ENCODE data around the gene NFAT5. TPM values are rescaled to one million over a fixed set of nuclear protein-coding genes. Genes with fewer than 3 reads are reported as not detected.

NFAT5 gene
- total RNA-seq, 2 donors from 2014 or later, result 35.6 to 43.3 TPM

DNA sequence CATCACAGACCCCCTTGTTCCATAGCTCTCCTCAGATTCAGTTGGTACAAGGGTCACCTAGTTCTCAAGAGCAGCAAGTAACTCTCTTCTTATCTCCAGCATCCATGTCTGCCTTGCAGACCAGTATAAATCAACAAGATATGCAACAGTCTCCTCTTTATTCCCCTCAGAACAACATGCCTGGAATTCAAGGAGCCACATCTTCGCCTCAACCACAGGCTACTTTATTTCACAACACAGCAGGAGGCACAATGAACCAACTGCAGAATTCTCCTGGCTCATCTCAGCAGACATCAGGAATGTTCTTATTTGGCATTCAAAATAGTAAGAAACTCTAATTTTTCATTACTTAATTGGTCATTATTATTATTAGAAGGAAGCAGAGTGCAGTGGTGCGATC lies 128.2 kb downstream of the NFAT5 start:
- no peak overlapping the region for H3K4me3 Mint-ChIP-seq
- H3K4me1 Mint-ChIP-seq, result peaks cover 11% of the 10 kb centered on the region
- ATAC-seq (no peak), DNase-seq (no peak)
- no peak overlapping the region for H3K27ac Mint-ChIP-seq
- peaks cover 16% of the 10 kb centered on the region for H3K36me3 Mint-ChIP-seq (ENCODE audit: low read depth)
- no peaks in the 10 kb centered on the region for H3K27me3 Mint-ChIP-seq
- no peaks in the 10 kb centered on the region for H3K9me3 ChIP-seq (ENCODE audit: control insufficient read depth, low read length, poor library complexity, severe bottlenecking)

GRCh38 chr16:69698404-69698803 lies 132.6 kb downstream of the NFAT5 start:
- ATAC-seq, result no peak
- Mint-ChIP-seq H3K27ac (no peak overlapping the region), H3K27me3 (no peaks in the 10 kb centered on the region)

GRCh38 chr16:69699915-69700314 lies 134.1 kb downstream of the NFAT5 start:
- Mint-ChIP-seq H3K27me3 (no peaks in the 10 kb centered on the region), H3K4me1 (no peaks in the 10 kb centered on the region)
- DNase-seq, result no peak

More at GRCh38 chr16:69698404-69698803, 132.6 kb downstream of the NFAT5 start:
- no peak for DNase-seq
- Mint-ChIP-seq H3K4me3 (no peak overlapping the region), H3K36me3 (ENCODE audit: low read depth) (peaks cover 6% of the 10 kb centered on the region), H3K4me1 (peaks cover 2% of the 10 kb centered on the region)
- no peaks in the 10 kb centered on the region for H3K9me3 ChIP-seq (ENCODE audit: control insufficient read depth, low read length, poor library complexity, severe bottlenecking)

DNA sequence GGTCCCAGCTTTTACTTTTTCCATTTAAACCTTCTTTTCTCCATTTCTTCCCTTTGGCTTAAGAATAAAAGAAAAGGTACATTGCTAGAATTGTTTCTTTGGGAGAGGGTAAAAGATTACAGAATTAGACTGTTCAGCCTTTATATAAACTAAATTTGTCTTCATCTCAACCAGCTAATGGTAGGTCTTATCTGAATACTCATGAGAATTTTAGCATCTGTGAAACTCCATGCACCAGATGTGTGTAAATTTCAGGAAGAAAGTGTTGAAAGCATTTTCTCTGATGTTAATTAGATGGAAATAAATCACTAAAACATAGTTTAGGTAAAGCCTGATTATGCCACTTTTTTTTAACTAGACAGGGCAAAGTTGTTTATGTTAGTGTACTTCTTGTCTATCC lies 135.7 kb downstream of the NFAT5 start:
- ATAC-seq (no peak), DNase-seq (no peak)
- no peaks in the 10 kb centered on the region for H3K9me3 ChIP-seq (ENCODE audit: control insufficient read depth, low read length, poor library complexity, severe bottlenecking)
- no peak overlapping the region for H3K27ac Mint-ChIP-seq
- H3K36me3 Mint-ChIP-seq (ENCODE audit: low read depth), result no peaks in the 10 kb centered on the region
- H3K27me3 Mint-ChIP-seq, result no peaks in the 10 kb centered on the region
- H3K4me1 Mint-ChIP-seq, result no peaks in the 10 kb centered on the region
- H3K4me3 Mint-ChIP-seq, result no peak overlapping the region

More at GRCh38 chr16:69699915-69700314, 134.1 kb downstream of the NFAT5 start:
- no peak overlapping the region for H3K4me3 Mint-ChIP-seq
- no peak for ATAC-seq
- no peaks in the 10 kb centered on the region for H3K9me3 ChIP-seq (ENCODE audit: control insufficient read depth, low read length, poor library complexity, severe bottlenecking)
- no peaks in the 10 kb centered on the region for H3K36me3 Mint-ChIP-seq (ENCODE audit: low read depth)
- H3K27ac Mint-ChIP-seq, result peak overlapping the region; percentile 62

GRCh38 chr16:69701866-69702265 lies 136.1 kb downstream of the NFAT5 start:
- H3K9me3 ChIP-seq (ENCODE audit: control insufficient read depth, low read length, poor library complexity, severe bottlenecking), result no peaks in the 10 kb centered on the region
- H3K27me3 Mint-ChIP-seq, result no peaks in the 10 kb centered on the region
- no peaks in the 10 kb centered on the region for H3K4me1 Mint-ChIP-seq
- no peak overlapping the region for H3K4me3 Mint-ChIP-seq
- no peaks in the 10 kb centered on the region for H3K36me3 Mint-ChIP-seq (ENCODE audit: low read depth)
- DNase-seq (no peak), ATAC-seq (no peak)
- H3K27ac Mint-ChIP-seq, result no peak overlapping the region

DNA sequence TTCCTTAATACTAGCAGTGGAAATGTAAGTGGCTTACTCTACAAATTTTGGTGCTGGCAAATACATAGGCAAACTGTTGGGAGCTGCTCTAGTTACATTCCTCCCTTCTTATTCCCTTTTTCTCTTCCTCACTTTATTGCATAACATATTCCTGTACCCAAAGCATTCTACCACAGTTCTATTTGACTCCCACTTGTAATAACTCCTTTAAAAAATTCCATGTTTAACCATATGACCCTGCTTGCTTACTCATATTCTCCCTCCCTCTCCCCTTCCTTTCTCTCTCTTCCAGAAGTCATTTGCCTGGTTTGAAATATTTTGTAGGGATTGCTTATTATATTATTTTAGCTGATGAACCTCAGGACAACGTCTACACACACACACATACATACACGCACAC lies 137.9 kb downstream of the NFAT5 start:
- ATAC-seq, result no peak
- Mint-ChIP-seq H3K27ac (no peak overlapping the region), H3K4me3 (no peak overlapping the region), H3K36me3 (ENCODE audit: low read depth) (no peaks in the 10 kb centered on the region), H3K4me1 (no peaks in the 10 kb centered on the region), H3K27me3 (no peaks in the 10 kb centered on the region)
- DNase-seq, result no peak
- no peaks in the 10 kb centered on the region for H3K9me3 ChIP-seq (ENCODE audit: control insufficient read depth, low read length, poor library complexity, severe bottlenecking)

DNA sequence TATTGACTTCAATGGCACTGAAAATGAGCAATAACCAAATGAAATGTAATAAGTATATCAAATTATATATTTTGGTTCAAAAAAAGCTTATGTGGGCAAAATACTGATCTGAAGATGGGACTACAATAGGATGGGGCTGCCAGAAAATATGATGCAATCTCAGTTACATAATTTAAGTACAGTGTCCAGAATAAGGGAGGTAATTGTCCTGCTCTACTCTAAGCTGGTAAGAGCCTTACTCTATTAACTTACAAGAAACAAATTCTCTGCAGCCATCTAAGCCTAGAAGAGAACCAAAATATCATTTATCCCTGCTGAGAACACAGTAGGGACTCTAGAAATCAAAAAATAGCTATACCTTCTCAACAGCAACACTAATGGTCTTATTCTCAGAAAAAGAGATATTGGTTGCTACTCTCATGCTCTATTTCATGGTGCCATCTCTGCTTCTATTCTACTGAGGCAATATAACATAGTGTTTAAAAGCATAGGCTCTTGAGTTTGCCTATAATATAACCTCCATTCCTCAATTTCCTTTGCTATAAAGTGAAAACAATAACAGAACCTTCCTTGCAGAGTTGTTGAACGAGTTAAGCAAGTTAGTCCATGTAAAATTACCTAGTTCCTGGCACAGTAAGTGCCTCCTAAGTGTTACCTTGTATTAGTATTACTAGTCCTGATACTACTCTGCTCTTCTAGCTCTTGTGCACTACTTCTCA lies 140.6 kb downstream of the NFAT5 start:
- H3K27me3 Mint-ChIP-seq, result no peaks in the 10 kb centered on the region
- no peaks in the 10 kb centered on the region for H3K9me3 ChIP-seq (ENCODE audit: control insufficient read depth, low read length, poor library complexity, severe bottlenecking)
- H3K36me3 Mint-ChIP-seq (ENCODE audit: low read depth), result no peaks in the 10 kb centered on the region
- ATAC-seq (no peak), DNase-seq (no peak)
- no peak overlapping the region for H3K4me3 Mint-ChIP-seq
- no peak overlapping the region for H3K27ac Mint-ChIP-seq
- peaks cover 4% of the 10 kb centered on the region for H3K4me1 Mint-ChIP-seq

- Mint-ChIP-seq H3K27ac (no peak overlapping the region), H3K4me3 (no peak overlapping the region), H3K36me3 (ENCODE audit: low read depth) (no peaks in the 10 kb centered on the region), H3K4me1 (peaks cover 4% of the 10 kb centered on the region), H3K27me3 (no peaks in the 10 kb centered on the region)
- DNase-seq (no peak), ATAC-seq (no peak)
- H3K9me3 ChIP-seq (ENCODE audit: control insufficient read depth, low read length, poor library complexity, severe bottlenecking), result no peaks in the 10 kb centered on the region
These were observed 141.2 kb downstream of the NFAT5 start for GRCh38 chr16:69706975-69707340.

- Mint-ChIP-seq H3K4me1 (peaks cover 4% of the 10 kb centered on the region), H3K27ac (no peak overlapping the region), H3K27me3 (no peaks in the 10 kb centered on the region), H3K36me3 (ENCODE audit: low read depth) (no peaks in the 10 kb centered on the region), H3K4me3 (no peak overlapping the region)
- ATAC-seq, result no peak
- H3K9me3 ChIP-seq (ENCODE audit: control insufficient read depth, low read length, poor library complexity, severe bottlenecking), result no peaks in the 10 kb centered on the region
- DNase-seq, result no peak
These were observed 142.3 kb downstream of the NFAT5 start for GRCh38 chr16:69707920-69708683.

DNA sequence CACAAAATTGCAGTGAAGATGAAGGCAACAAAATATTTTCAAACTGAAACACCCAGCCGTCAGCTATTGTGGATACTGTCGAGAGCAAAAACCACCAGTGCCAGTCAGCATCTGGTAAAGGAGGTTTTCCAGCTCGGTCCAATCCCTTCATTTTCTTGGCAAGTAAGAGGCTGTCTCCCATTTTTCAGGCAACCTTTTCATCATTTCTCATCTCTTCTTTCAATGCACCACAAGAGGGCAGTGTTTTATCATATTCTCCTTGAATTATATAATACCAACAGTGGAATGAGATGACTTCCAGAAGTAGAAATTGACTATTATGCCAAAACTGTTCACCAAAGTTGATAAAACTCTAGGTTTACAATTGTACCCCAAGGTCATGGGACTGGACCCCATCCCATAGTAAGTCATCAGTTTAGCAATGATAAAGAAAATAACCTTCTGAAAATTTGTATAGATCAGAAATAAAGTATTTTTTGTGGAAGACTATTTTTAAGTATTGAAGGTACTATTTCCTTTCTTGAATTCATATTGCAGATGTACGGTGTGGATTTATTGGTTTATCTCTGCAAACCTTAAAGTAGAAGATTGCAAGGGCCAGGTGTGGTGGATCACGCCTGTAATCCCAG lies 143.8 kb downstream of the NFAT5 start:
- ATAC-seq (peak; percentile 59), DNase-seq (no peak)
- H3K36me3 Mint-ChIP-seq (ENCODE audit: low read depth), result no peaks in the 10 kb centered on the region
- peak overlapping the region; percentile 66 for H3K27ac Mint-ChIP-seq
- no peaks in the 10 kb centered on the region for H3K9me3 ChIP-seq (ENCODE audit: control insufficient read depth, low read length, poor library complexity, severe bottlenecking)
- H3K4me3 Mint-ChIP-seq, result no peak overlapping the region
- H3K27me3 Mint-ChIP-seq, result no peaks in the 10 kb centered on the region
- H3K4me1 Mint-ChIP-seq, result peaks cover 4% of the 10 kb centered on the region

DNA sequence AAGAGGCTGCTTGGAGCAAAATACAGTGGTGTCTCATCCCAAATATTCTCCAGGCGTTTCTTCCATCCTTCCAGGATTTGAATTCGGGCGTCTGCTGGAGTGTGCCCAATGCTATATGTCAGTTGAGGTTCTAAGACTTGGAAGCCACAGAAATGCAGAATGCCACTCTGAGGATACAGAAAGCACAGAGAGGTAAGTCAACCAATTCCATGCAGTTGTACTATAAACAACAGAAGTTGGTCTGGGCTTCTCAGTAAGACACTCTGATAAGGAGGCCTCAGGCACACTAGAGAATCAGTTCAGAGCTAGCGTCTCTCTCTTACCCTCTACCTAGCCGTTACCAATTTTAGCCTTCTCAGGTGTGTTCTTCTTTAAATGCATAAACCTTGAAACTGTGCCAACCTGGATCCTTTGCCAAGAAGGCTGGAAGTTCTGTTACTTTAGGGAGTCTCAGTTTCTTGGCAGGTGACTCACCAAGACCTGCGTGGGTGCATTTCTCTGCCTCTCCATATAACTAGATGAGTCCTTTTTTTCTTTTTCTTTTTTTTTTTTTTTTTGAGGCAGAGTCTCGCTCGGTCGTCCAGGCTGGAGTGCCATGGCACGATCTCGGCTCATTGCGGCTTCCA lies 145.5 kb downstream of the NFAT5 start:
- DNase-seq, result no peak
- Mint-ChIP-seq H3K4me1 (peaks cover 4% of the 10 kb centered on the region), H3K36me3 (ENCODE audit: low read depth) (no peaks in the 10 kb centered on the region), H3K4me3 (no peak overlapping the region), H3K27me3 (no peaks in the 10 kb centered on the region), H3K27ac (no peak overlapping the region)
- no peak for ATAC-seq
- H3K9me3 ChIP-seq (ENCODE audit: control insufficient read depth, low read length, poor library complexity, severe bottlenecking), result no peaks in the 10 kb centered on the region

GRCh38 chr16:69712277-69712676 lies 146.5 kb downstream of the NFAT5 start:
- ATAC-seq (no peak), DNase-seq (no peak)
- Mint-ChIP-seq H3K36me3 (ENCODE audit: low read depth) (no peaks in the 10 kb centered on the region), H3K4me1 (peaks cover 4% of the 10 kb centered on the region), H3K4me3 (no peak overlapping the region), H3K27me3 (no peaks in the 10 kb centered on the region), H3K27ac (no peak overlapping the region)
- no peaks in the 10 kb centered on the region for H3K9me3 ChIP-seq (ENCODE audit: control insufficient read depth, low read length, poor library complexity, severe bottlenecking)

DNA sequence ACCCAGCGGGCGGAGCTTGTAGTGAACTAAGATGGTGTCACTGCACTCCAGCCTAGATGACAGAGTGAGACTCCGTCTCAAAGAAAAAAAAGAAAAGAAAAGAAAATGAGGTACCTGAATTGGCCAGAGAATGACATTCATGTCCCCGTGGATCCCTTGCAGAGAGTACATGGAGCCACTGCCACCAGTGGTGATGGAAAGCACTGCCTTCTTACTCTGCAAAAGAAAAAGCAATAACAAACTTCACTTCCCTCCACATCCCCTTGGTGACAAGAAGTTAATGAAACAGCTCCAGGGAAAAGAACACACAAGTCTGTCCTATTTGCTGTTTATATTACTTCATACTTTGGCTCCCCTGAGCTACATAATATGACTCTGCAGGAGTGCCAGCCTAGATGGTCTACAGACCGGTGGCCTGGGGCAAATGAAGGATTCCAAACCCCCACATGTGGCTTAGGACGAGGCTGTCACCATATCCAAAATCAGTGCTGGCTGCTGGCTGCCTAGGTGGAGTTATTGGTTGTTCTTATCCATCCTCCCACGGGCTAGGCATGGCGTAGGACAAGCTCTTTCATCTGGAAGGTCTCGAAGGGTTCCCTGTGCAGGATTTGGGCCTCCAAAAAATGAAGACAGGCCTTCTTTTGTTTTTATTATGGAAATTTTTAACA lies 147.3 kb downstream of the NFAT5 start:
- ATAC-seq, result no peak
- Mint-ChIP-seq H3K4me1 (peaks cover 4% of the 10 kb centered on the region), H3K36me3 (ENCODE audit: low read depth) (no peaks in the 10 kb centered on the region), H3K27me3 (no peaks in the 10 kb centered on the region), H3K27ac (no peak overlapping the region), H3K4me3 (no peak overlapping the region)
- no peak for DNase-seq
- H3K9me3 ChIP-seq (ENCODE audit: control insufficient read depth, low read length, poor library complexity, severe bottlenecking), result no peaks in the 10 kb centered on the region
